GM12875 (cell line): ENCODE measurements around the gene EYS.
"Not testable (repeated sequence)": the region's sequence is repeated elsewhere in the genome, so short reads cannot be mapped to it uniquely, and the experiment has no call there.

Experiments
- H3K4me3 ChIP-seq: one replicate; pipeline ENCODE4 v1.5.1; 2011; ENCODE audit warnings: low read depth, low read length, control low read depth
- CTCF ChIP-seq: IDR thresholded peaks from 2 replicates; pipeline ENCODE4 v1.5.1; 2011; ENCODE audit warnings: low read depth, mild to moderate bottlenecking, control low read depth, inconsistent platforms, low read length, moderate library complexity, borderline replicate concordance; ENCODE audit not compliant: insufficient read depth

The EYS gene

GRCh38 chr6:63864061-63864460 lies 1843.0 kb downstream of the EYS start:
- TF ChIP-seq CTCF = no peak
- no peak overlapping the region for H3K4me3 ChIP-seq

GRCh38 chr6:63862486-63863198 lies 1844.4 kb downstream of the EYS start:
- TF ChIP-seq CTCF = no peak
- no peak overlapping the region for H3K4me3 ChIP-seq

GRCh38 chr6:63859528-63859927 lies 1847.5 kb downstream of the EYS start:
- no peak for TF ChIP-seq CTCF
- no peak overlapping the region for H3K4me3 ChIP-seq

GRCh38 chr6:63858691-63859090 lies 1848.3 kb downstream of the EYS start:
- no peak for TF ChIP-seq CTCF
- H3K4me3 ChIP-seq = no peak overlapping the region

GRCh38 chr6:63856271-63856670 lies 1850.8 kb downstream of the EYS start:
- no peak for TF ChIP-seq CTCF
- no peak overlapping the region for H3K4me3 ChIP-seq

GRCh38 chr6:63844287-63844686 lies 1862.7 kb downstream of the EYS start:
- no peak for TF ChIP-seq CTCF

GRCh38 chr6:63839485-63839884 lies 1867.5 kb downstream of the EYS start:
- no peak for TF ChIP-seq CTCF

More at GRCh38 chr6:63844287-63844686, 1862.7 kb downstream of the EYS start:
- no peak overlapping the region for H3K4me3 ChIP-seq

GRCh38 chr6:63828678-63829077 lies 1878.3 kb downstream of the EYS start:
- not testable (repeated sequence) for H3K4me3 ChIP-seq

More at GRCh38 chr6:63839485-63839884, 1867.5 kb downstream of the EYS start:
- H3K4me3 ChIP-seq = no peak overlapping the region
